Liver (tissue), 9 donors: ENCODE results near the gene ZSWIM6. TPM values are rescaled to one million over a fixed set of nuclear protein-coding genes. Genes with fewer than 3 reads are reported as not detected.
A peak's percentile ranks its signal among the peaks of the same experiment; 100 is the strongest.

Source experiments
- DNase-seq: peaks from one replicate; pipeline ENCODE4 v3.0.0-alpha.2; 2017; ENCODE audit warnings: low spot score
- H3K27ac ChIP-seq, 2 donors: one replicate each; pipeline ENCODE4 v1.7.0; 2013; ENCODE audit warnings: inconsistent platforms in 2 of 2, low read length in 2 of 2, control low read depth in 1 of 2, low read depth in 1 of 2, mild to moderate bottlenecking in 1 of 2
- H3K27me3 ChIP-seq, 4 donors: one replicate each; pipeline versions ENCODE4 v1.6.1 to v1.7.0; 2013; ENCODE audit warnings: low read length in 3 of 4, inconsistent platforms in 1 of 4, mild to moderate bottlenecking in 1 of 4, moderate library complexity in 1 of 4; ENCODE audit not compliant: control insufficient read depth in 4 of 4, insufficient read depth in 4 of 4
- H3K36me3 ChIP-seq, 4 donors: one replicate each; pipeline versions ENCODE4 v1.6.1 to v1.7.0; 2013; ENCODE audit warnings: low read length in 3 of 4, mild to moderate bottlenecking in 3 of 4, low read depth in 1 of 4, moderate library complexity in 1 of 4; ENCODE audit not compliant: control insufficient read depth in 4 of 4, insufficient read depth in 3 of 4
- H3K4me1 ChIP-seq, 4 donors: one replicate each; pipeline versions ENCODE4 v1.6.1 to v1.7.0; 2013; ENCODE audit warnings: low read length in 3 of 4, mild to moderate bottlenecking in 3 of 4, moderate library complexity in 1 of 4; ENCODE audit not compliant: control insufficient read depth in 4 of 4, insufficient read depth in 4 of 4
- H3K4me3 ChIP-seq, 3 donors: one replicate each; pipeline versions ENCODE4 v1.6.1 to v1.7.0; 2013; ENCODE audit warnings: low read length in 3 of 3, control low read depth in 1 of 3, low read depth in 1 of 3, mild to moderate bottlenecking in 1 of 3
- H3K9ac ChIP-seq, 2 donors: one replicate each; pipeline ENCODE4 v1.7.0; 2013; ENCODE audit warnings: low read length in 2 of 2, mild to moderate bottlenecking in 2 of 2, moderate library complexity in 2 of 2, control low read depth in 1 of 2, low read depth in 1 of 2
- H3K9me3 ChIP-seq, 4 donors: one replicate each; pipeline versions ENCODE4 v1.6.1 to v1.7.0; 2013; ENCODE audit warnings: low read length in 3 of 4; ENCODE audit not compliant: control insufficient read depth in 4 of 4
- ATF3 ChIP-seq: IDR thresholded peaks from 2 replicates; pipeline ENCODE4 v1.6.1; 2016; ENCODE audit warnings: antibody characterized with exemption
- CTCF ChIP-seq: fragments of 150-350 bp; IDR thresholded peaks from 2 replicates; pipeline ENCODE4 v1.5.1; 2017; ENCODE audit warnings: improper control_type of control experiment, low read depth, low read length; ENCODE audit not compliant: missing input control
- EGR1 ChIP-seq, 2 donors: IDR thresholded peaks; 2 replicates each; pipeline ENCODE4 v1.6.1; 2016 to 2018; ENCODE audit warnings: antibody characterized with exemption in 2 of 2, low read depth in 2 of 2
- FOXA1 ChIP-seq: IDR thresholded peaks from 2 replicates; pipeline ENCODE4 v1.6.1; 2016; ENCODE audit warnings: antibody characterized with exemption
- FOXA2 ChIP-seq: IDR thresholded peaks from 2 replicates; pipeline ENCODE4 v1.6.1; 2016; ENCODE audit warnings: antibody characterized with exemption
- GABPA ChIP-seq, 2 donors: IDR thresholded peaks in 1 of 2; conservative IDR thresholded peaks in 1 of 2; 2 replicates each; pipeline ENCODE4 v1.6.1; 2016; ENCODE audit warnings: antibody characterized with exemption in 2 of 2, mild to moderate bottlenecking in 1 of 2, moderate library complexity in 1 of 2
- HNF4A ChIP-seq, 2 donors: conservative IDR thresholded peaks; 2 replicates each; pipeline ENCODE4 v1.6.1; 2016; ENCODE audit warnings: antibody characterized with exemption in 2 of 2, mild to moderate bottlenecking in 2 of 2
- JUND ChIP-seq, 2 donors: IDR thresholded peaks; 2 replicates each; pipeline ENCODE4 v1.6.1; 2016; ENCODE audit warnings: antibody characterized with exemption in 2 of 2
- MAX ChIP-seq: IDR thresholded peaks from 2 replicates; pipeline ENCODE4 v1.6.1; 2016; ENCODE audit warnings: antibody characterized with exemption
- NR2F2 ChIP-seq: IDR thresholded peaks from 2 replicates; pipeline ENCODE4 v1.6.1; 2016; ENCODE audit warnings: antibody characterized with exemption
- RAD21 ChIP-seq, 2 donors: IDR thresholded peaks; 2 replicates each; pipeline ENCODE4 v1.6.1; 2016; ENCODE audit warnings: antibody characterized with exemption in 2 of 2, mild to moderate bottlenecking in 2 of 2
- REST ChIP-seq: IDR thresholded peaks from 2 replicates; pipeline ENCODE4 v1.6.1; 2016; ENCODE audit warnings: antibody characterized with exemption, mild to moderate bottlenecking
- SP1 ChIP-seq: IDR thresholded peaks from 2 replicates; pipeline ENCODE4 v1.6.1; 2018; ENCODE audit warnings: antibody characterized with exemption, mild to moderate bottlenecking
- TAF1 ChIP-seq: conservative IDR thresholded peaks from 2 replicates; pipeline ENCODE4 v1.6.1; 2016; ENCODE audit warnings: antibody characterized with exemption, mild to moderate bottlenecking
- YY1 ChIP-seq: IDR thresholded peaks from 2 replicates; pipeline ENCODE4 v1.6.1; 2016; ENCODE audit warnings: antibody characterized with exemption, mild to moderate bottlenecking
- ZBTB33 ChIP-seq: IDR thresholded peaks from 2 replicates; pipeline ENCODE4 v1.6.1; 2016; ENCODE audit warnings: antibody characterized with exemption
- WGBS: extraction: QIAGEN DNeasy Blood & Tissue Kit; methylation state at CpG from one replicate; pipeline ENCODE4 v1.1.7; 2013; 5-methylcytosine and 5-hydroxymethylcytosine counted together
- polyA plus RNA-seq, 2 donors: library from polyadenylated mRNA; stranded (reverse) in 1 of 2; unstranded in 1 of 2; fragments of 200-250 nt in 1 of 2; fragments of >200 nt in 1 of 2; fragmentation: Nextera tagmentation in 1 of 2; extraction: Ambion mirVana in 1 of 2; gene quantifications; one replicate each; pipeline versions ENCODE4 v1.2.1 to v1.2.3, GENCODE V29; 2013 to 2015
- total RNA-seq, 2 donors: library from RNA; depleted of rRNA; stranded (reverse); fragments of >200 nt; gene quantifications; one replicate each; pipeline ENCODE4 v1.2.3, GENCODE V29; 2014
- donor health status: healthy.
- donor health status: healthy.
- donor health status: healthy.
- donor health status: healthy.
- donor health status: healthy.

The ZSWIM6 gene
- total and polyA plus RNA-seq, 4 donors = 1.3 to 5.2 (median 3.3) TPM

DNA sequence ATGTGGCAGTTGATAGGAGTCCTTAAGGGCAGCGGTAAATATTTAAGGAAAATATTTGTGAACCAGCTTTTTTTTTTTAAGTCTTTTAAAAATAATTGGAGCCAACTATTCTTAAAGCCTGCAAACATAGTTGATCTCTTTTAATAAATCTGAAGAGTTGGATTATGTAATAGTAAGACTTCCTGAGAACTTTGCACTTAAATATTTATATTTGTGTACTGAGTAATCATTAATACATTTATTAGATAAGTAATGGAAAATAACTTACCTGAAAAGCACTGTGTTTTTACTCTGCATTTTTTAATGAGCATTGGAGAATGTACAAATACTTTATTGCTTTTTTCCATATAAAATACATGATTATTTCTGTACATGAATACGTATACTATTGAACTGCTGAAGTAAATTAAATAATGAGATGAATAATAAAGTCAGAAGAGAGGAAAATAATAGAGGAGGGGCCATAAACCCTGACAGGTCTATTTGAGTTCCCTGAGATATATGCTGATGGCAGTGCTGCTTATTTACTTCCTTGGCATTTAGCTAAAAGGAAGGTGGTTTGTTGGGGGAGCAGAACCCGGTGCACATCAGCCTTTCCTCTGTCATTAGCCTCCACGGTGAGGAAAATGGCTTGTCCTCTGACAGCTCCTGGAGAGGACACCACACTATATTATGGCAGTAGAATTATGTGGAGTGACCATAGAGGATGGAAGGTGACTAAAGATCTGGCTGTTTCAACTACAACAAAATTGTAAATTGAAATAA is 148.0 kb downstream of the ZSWIM6 start:
- TF ChIP-seq FOXA2 (no peak), SP1 (peak; percentile 14), RAD21 (IDR thresholded peaks at IDR 0.05) (peak in 1 of 2 donors; percentile 4), HNF4A (conservative IDR thresholded peaks at IDR 0.05) (peak; percentile 48 to 61)
- H3K27me3 ChIP-seq = no peaks in the 10 kb centered on the region
- peak overlapping the region; percentile 14 to 27 for H3K9ac ChIP-seq
- H3K4me1 ChIP-seq = peaks cover 7 to 27% (median 12%) of the 10 kb centered on the region in 4 donors
- no peak overlapping the region for H3K4me3 ChIP-seq
- 51% methylated on average over 4 of the region's 4 CpGs for WGBS
- H3K9me3 ChIP-seq = no peaks in the 10 kb centered on the region
- peaks cover 0 to 2% (median 0%) of the 10 kb centered on the region in 4 donors for H3K36me3 ChIP-seq
- H3K27ac ChIP-seq = no peak overlapping the region
- no peak for DNase-seq

- Histone ChIP-seq H3K9ac (no peak overlapping the region), H3K27me3 (no peaks in the 10 kb centered on the region), H3K9me3 (no peaks in the 10 kb centered on the region), H3K27ac (no peak overlapping the region), H3K36me3 (peaks cover 0 to 2% (median 0%) of the 10 kb centered on the region in 4 donors), H3K4me1 (peaks cover 9 to 22% (median 12%) of the 10 kb centered on the region in 4 donors), H3K4me3 (no peak overlapping the region)
- WGBS = 97% methylated on average over 3 of the region's 3 CpGs
- TF ChIP-seq REST (no peak), FOXA1 (no peak), FOXA2 (no peak), NR2F2 (no peak), GABPA (IDR thresholded peaks at IDR 0.05 in 1 of 2, conservative IDR thresholded peaks at IDR 0.05 in 1 of 2) (no peak), YY1 (no peak), EGR1 (IDR thresholded peaks at IDR 0.05; ENCODE audit: low read depth in 2 of 2) (no peak), ZBTB33 (no peak), CTCF (no peak), MAX (no peak), JUND (IDR thresholded peaks at IDR 0.05) (no peak), TAF1 (no peak), RAD21 (IDR thresholded peaks at IDR 0.05) (no peak), ATF3 (no peak)
- no peak for DNase-seq
Observed at GRCh38 chr5:61482980-61483379, 150.9 kb downstream of the ZSWIM6 start.
